Osteocyte (in vitro differentiated cells): Measurements from ENCODE around the gene FOXR2. TPM values are rescaled to one million over a fixed set of nuclear protein-coding genes. Genes with fewer than 3 reads are reported as not detected.

Experiments used
- DNase-seq: peaks from one replicate; pipeline ENCODE4 v3.0.0; 2021; ENCODE audit warnings: mixed read lengths; ENCODE audit not compliant: unreplicated experiment; ENCODE audit errors: extremely low spot score
- H3K27ac Mint-ChIP-seq: one replicate; pipeline ENCODE4 v1.8.0; 2021; ENCODE audit warnings: mild to moderate bottlenecking, mixed read lengths; ENCODE audit not compliant: unreplicated experiment
- H3K27me3 Mint-ChIP-seq: one replicate; pipeline ENCODE4 v1.8.0; 2021; ENCODE audit warnings: mixed read lengths; ENCODE audit not compliant: unreplicated experiment
- H3K36me3 Mint-ChIP-seq: one replicate; pipeline ENCODE4 v1.8.0; 2021; ENCODE audit warnings: mixed read lengths; ENCODE audit not compliant: unreplicated experiment
- H3K4me1 Mint-ChIP-seq: one replicate; pipeline ENCODE4 v1.8.0; 2021; ENCODE audit warnings: mixed read lengths; ENCODE audit not compliant: unreplicated experiment
- H3K4me3 Mint-ChIP-seq: one replicate; pipeline ENCODE4 v1.8.0; 2021; ENCODE audit warnings: mild to moderate bottlenecking, moderate library complexity, mixed read lengths; ENCODE audit not compliant: unreplicated experiment
- H3K9me3 Mint-ChIP-seq: one replicate; pipeline ENCODE4 v1.8.0; 2021; ENCODE audit warnings: mixed read lengths; ENCODE audit not compliant: unreplicated experiment
- total RNA-seq: library from RNA; stranded (reverse); gene quantifications from 2 replicates; pipeline ENCODE4 v1.2.1, GENCODE V29; 2021
- TF ChIP-seq, protein P1 (sequence below): fragments of 200-600 bp; sonication (generic); IDR thresholded peaks from 2 replicates; pipeline ENCODE4 v1.5.0; 2021; ENCODE audit warnings: antibody characterized with exemption, mild to moderate bottlenecking, moderate library complexity

FOXR2 gene
- total RNA-seq, 1 donor from 2014 or later = not detected

DNA sequence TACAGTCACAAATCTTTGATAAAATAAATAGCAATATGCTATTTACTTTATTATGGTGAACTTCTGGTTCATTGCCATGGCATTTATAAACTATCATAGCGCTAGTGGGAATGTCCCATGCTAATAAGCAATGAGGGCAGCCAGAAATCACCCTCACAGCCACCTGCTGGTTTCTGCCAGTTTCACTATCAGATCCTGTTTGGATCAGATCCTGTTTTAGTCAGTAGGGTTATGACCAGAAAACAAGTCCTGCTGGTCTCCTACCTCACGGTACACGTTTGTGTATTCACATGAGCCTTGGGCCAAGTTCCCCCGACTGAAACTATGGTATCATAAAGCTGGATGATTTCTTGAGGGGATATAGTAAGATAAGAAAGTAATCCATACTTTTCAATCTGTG is 17.7 kb downstream of the FOXR2 start:
- H3K27ac Mint-ChIP-seq = no peak overlapping the region
- no peaks in the 10 kb centered on the region for H3K36me3 Mint-ChIP-seq
- no peaks in the 10 kb centered on the region for H3K27me3 Mint-ChIP-seq
- peaks cover 8% of the 10 kb centered on the region for H3K9me3 Mint-ChIP-seq
- TF ChIP-seq, protein P1, sequence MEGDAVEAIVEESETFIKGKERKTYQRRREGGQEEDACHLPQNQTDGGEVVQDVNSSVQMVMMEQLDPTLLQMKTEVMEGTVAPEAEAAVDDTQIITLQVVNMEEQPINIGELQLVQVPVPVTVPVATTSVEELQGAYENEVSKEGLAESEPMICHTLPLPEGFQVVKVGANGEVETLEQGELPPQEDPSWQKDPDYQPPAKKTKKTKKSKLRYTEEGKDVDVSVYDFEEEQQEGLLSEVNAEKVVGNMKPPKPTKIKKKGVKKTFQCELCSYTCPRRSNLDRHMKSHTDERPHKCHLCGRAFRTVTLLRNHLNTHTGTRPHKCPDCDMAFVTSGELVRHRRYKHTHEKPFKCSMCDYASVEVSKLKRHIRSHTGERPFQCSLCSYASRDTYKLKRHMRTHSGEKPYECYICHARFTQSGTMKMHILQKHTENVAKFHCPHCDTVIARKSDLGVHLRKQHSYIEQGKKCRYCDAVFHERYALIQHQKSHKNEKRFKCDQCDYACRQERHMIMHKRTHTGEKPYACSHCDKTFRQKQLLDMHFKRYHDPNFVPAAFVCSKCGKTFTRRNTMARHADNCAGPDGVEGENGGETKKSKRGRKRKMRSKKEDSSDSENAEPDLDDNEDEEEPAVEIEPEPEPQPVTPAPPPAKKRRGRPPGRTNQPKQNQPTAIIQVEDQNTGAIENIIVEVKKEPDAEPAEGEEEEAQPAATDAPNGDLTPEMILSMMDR = no peak
- no peaks in the 10 kb centered on the region for H3K4me1 Mint-ChIP-seq
- no peak overlapping the region for H3K4me3 Mint-ChIP-seq
- no peak for DNase-seq

DNA sequence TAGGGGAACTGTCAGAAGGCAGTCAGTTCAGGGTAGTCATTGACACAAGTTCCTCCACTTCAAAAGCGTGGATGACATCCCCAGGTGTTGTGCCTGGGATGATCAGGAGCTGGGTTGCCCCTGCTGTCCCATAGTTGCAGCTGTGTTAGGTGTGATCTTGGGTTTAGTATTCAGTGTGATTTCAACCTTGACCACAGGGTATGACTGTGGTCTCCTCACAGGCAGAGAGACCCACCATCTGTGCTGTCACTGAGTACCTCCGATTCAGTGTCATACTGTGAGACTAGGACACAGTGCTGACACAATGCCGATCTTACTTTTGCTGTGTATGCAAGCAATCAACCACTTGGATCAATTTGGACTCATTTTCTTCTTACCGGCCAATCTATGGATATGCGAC is 25.2 kb downstream of the FOXR2 start:
- Mint-ChIP-seq H3K36me3 (no peaks in the 10 kb centered on the region), H3K9me3 (peaks cover 5% of the 10 kb centered on the region), H3K27ac (no peak overlapping the region), H3K4me1 (no peaks in the 10 kb centered on the region), H3K27me3 (no peaks in the 10 kb centered on the region), H3K4me3 (no peak overlapping the region)
- TF ChIP-seq, protein P1 = no peak
- DNase-seq = no peak

DNA sequence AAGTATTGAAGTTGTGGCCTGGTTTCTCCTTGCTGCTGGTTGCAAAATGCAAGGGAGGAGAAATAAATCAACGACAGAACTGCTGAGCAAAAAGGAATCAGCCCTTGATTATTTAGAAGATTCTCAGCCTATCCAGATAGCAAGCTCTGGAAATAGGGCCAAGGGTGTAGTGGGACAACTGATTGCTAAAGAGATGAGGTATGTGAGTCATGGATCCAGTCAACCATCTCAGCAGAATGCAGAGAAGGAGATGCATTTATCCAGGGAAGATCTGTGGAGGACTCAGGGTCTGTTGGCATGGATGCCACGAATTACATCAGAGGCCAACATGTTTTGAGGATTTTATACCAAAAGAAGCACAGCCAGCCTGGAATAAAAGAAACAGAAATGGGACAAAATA is 36.7 kb downstream of the FOXR2 start:
- Mint-ChIP-seq H3K4me1 (no peaks in the 10 kb centered on the region), H3K27ac (no peak overlapping the region), H3K4me3 (no peak overlapping the region), H3K9me3 (peaks cover 15% of the 10 kb centered on the region), H3K27me3 (no peaks in the 10 kb centered on the region), H3K36me3 (no peaks in the 10 kb centered on the region)
- no peak for DNase-seq
- TF ChIP-seq, protein P1 = no peak

DNA sequence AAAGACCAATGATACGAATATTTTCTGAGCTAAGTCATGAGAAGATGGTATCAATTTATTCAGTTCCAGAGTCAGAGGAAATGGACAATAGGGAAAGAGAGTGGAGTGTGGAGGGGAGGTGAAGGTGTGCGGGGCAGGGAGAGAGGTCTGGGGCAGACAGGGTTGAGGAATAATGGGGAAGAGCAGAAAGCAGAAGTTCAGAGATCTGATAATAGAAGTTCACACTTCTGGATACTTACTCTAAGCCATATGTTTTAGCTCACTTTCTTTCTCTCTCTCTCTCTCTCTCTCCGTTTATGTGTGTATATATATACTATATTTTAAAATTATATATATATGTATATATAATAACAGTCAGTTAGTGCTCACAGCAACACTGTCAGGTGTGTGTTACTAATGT is 40.4 kb downstream of the FOXR2 start:
- H3K9me3 Mint-ChIP-seq = peaks cover 35% of the 10 kb centered on the region
- no peak for DNase-seq
- no peak overlapping the region for H3K4me3 Mint-ChIP-seq
- H3K27me3 Mint-ChIP-seq = no peaks in the 10 kb centered on the region
- no peaks in the 10 kb centered on the region for H3K4me1 Mint-ChIP-seq
- H3K27ac Mint-ChIP-seq = no peak overlapping the region
- no peaks in the 10 kb centered on the region for H3K36me3 Mint-ChIP-seq
- TF ChIP-seq, protein P1 = no peak

DNA sequence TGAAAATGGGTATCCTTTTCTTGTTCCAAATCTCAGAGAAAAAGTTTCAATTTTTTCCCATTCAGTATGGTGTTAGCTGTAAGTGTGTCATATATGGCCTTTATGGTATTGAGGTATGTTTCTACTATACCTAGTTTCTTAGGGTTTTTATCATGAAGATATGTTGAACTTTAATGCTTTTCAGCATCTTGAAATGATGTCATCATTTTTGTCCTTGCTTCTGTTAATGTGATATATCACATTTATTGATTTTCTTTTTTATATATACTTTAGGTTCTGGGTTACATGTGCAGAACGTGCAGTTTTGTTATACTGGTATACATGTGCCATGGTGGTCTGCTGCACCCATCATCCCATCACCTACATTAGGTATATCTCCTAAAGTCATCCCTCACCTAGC is 44.9 kb downstream of the FOXR2 start:
- no peak overlapping the region for H3K27ac Mint-ChIP-seq
- no peaks in the 10 kb centered on the region for H3K36me3 Mint-ChIP-seq
- H3K9me3 Mint-ChIP-seq = peaks cover 46% of the 10 kb centered on the region
- H3K4me1 Mint-ChIP-seq = no peaks in the 10 kb centered on the region
- H3K27me3 Mint-ChIP-seq = no peaks in the 10 kb centered on the region
- H3K4me3 Mint-ChIP-seq = no peak overlapping the region
- no peak for DNase-seq
- TF ChIP-seq, protein P1 = no peak

Other genes starting within 250 kb of the FOXR2 start
- gene MAGEH1, start 171.3 kb upstream of the FOXR2 start, total RNA-seq = 9.1 and 10.0 TPM in 2 replicates
- 1.6 and 1.7 TPM in 2 replicates for gene USP51, start 133.6 kb upstream of the FOXR2 start, total RNA-seq
- gene RRAGB, start 94.3 kb downstream of the FOXR2 start, total RNA-seq = 30.3 and 31.5 TPM in 2 replicates